Activated gamma-delta T cell treated with anti-CD3 and anti-CD28 coated beads, Interleukin-2, amount 50 U/mL, for 16 hours (primary cell): ENCODE data around the gene HDAC9.

Experiments
- DNase-seq: peaks from one replicate; pipeline ENCODE4 v3.0.0-alpha.2; 2020; ENCODE audit warnings: low read depth

The HDAC9 gene

DNA sequence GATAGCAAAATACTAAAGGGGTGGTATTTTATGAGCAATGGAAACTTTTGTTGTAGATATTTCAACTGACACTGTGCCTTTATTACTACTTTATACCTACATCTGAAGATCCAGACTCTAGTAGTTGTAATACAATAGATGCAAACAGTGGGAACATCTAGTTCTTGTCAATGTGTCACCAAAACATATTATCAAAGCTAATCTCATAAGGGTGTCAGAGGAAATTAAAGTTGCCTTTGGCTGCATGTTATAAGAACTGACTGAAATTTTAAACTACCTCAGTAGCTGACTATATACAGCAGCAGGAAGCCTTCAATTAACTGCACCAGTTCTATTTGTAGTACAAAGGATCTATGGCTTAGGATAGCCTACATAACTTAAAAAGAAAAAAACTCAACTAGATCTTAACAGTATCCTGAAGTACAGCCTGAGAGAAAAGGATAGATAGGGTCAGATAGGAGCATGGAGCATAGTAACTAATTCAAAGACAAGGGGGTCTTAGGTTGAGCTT lies 30.9 kb downstream of the HDAC9 start:
- DNase-seq = no peak

DNA sequence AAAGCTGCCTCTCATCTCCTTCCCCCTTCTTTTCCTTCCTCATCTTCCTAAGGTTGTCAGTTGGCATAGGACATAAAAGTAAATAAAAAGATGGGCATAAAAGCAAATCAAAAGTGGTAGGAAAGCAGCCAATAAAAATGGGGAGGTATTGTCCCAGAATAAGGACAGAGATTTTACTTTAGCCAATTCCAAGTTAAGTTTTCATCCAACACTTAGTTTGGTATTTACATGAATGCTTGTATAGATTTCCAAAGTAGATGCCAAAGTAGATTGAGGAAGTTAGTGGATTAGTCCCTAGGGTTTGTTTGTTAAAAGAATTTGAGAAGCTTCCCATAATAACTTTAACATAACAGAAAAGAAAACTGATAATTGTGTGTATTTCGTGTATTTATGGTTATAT lies 33.7 kb downstream of the HDAC9 start:
- DNase-seq = no peak

DNA sequence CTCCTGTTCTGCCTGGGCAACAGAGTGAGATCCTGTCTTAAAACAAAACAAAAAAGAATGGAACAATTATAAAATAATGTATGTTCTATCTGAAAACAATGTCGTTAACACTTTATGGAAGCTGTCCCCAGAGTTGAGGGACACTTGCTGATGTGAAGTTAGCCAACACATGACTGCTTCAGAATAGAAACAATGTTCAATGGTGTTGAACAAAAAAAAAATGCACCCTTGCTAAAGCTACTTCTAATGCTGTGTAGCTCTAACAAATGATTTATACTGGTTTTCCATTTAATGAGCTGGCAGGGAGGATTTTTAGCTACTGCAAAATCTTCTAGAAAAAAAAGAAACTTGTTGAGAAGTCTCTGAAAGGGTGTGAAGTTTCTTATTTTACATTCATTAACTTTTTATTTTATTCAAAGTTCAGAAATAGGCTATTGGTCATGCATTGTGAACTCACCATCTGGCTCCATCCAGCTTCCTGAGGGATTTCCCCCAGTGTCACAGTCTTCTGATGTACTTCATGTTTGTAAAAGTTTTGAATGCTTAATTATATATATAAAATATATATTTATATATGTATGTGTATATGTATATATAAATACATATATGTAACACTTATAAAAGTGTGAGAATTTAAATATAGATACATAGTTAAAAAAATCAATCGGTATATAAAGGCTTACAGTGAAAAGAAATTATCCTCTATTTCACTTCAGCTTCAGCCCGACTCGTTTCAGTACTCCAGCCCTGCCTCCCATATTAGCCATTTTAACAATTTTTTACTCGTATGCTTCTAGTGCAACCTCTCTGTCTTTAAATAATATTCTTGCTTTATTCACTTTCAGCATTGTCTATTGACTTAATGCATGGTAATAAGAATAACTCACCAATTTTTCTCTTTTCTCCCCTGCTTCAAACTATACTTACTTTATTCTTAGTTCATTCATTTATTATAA lies 35.0 kb downstream of the HDAC9 start:
- DNase-seq = no peak

GRCh38 chr7:18531539-18531938 lies 36.0 kb downstream of the HDAC9 start:
- no peak for DNase-seq

GRCh38 chr7:18532813-18533212 lies 37.3 kb downstream of the HDAC9 start:
- no peak for DNase-seq

GRCh38 chr7:18534481-18534880 lies 38.9 kb downstream of the HDAC9 start:
- no peak for DNase-seq

DNA sequence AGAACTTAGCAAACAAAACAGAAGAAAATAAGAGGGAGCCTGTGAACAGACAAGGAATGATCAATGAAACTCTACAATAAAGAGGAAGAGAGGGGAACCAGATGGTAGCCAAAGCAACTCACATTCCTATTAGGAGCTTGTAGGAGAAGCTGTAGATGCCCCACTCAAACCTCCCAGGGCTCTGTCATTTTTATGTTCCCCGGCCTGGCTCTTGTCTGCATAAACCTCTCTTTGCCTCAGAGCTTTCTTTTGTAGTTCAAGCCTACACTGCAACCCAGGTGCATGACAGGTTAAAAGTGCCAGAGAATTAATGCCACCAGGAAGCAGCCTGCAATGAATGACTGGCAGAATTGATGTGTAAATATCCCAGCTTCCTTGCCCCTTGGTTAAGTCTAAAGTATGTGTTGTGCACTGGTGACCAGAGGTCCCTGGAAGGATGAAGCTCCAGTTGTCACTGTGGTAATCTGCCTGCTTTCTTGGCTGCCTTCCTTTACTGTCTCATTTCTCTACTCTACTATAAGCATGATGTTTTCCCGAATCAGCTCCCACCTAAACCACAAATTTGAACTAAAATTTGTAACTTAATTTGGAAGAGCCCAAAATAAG lies 40.4 kb downstream of the HDAC9 start:
- no peak for DNase-seq

- DNase-seq = no peak
Measured at GRCh38 chr7:18536486-18536885, 40.9 kb downstream of the HDAC9 start.

GRCh38 chr7:18538554-18539250 lies 43.2 kb downstream of the HDAC9 start:
- DNase-seq = no peak

DNA sequence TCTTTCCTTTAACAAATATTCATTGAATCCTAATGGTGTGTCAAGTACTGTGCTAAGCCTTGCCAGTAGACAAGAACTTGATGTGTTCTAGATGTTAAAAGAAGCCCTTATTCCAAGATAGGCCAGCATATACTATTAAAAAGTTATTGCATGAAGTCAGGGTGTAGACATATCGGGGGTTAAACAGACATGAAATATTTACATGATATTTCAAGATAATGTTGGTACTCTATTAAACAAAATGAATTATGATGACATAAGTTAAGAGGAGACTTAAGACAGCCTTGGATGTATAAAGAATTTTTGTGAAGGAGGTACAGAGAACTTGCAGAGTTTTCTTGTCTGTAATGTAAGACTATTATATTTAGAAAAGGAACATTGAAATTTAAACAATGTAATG lies 44.8 kb downstream of the HDAC9 start:
- DNase-seq = no peak

- no peak for DNase-seq
Measured at GRCh38 chr7:18541181-18541870, 45.8 kb downstream of the HDAC9 start.

DNA sequence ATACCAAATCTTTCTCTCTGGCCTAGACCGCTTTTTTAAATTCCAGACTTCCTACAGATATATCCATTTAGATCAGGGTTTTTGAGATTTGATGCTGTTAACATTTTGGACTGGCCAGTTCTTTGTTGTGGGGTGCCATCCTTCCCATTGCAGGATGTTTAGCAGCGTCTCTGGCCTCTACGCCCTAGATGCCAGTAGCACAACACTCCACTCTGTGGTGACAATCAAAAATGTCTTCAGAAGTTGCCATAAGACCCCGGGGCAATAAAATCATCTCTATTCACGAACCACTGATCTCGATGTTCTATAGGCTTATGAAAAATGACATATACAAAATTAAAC lies 46.3 kb downstream of the HDAC9 start:
- no peak for DNase-seq

GRCh38 chr7:18546576-18546975 lies 51.0 kb downstream of the HDAC9 start:
- no peak for DNase-seq

DNA sequence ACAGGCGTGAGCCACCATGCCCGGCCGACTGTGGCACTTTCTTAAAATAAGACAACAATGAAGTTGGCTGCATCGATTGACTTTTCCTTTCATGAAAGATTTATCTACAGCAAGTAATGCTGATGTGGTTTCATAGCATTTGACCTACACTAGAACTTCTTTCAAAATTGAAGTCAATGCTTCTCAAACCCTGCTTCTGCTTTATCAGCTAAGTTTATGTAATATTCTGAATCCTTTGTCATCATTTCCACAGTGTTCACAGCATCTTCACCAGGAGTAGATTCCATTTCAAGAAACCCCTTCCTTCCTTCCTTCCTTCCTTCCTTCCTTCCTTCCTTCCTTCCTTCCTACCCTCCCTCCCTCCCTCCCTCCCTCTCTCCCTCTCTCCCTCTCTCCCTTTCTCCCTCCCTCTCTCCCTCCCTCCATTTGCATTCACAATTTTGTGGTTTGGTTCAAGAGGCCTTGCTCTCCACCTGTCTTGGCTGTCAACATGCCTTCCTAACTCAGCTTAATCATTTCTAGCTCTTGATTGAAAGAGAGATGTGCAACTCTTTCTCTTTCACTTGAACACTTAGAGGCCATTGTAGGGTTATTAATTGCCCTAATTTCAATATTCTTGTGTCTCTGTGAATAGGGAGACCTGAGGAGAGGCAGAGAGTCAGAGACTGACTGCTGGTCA lies 52.1 kb downstream of the HDAC9 start:
- no peak for DNase-seq

DNA sequence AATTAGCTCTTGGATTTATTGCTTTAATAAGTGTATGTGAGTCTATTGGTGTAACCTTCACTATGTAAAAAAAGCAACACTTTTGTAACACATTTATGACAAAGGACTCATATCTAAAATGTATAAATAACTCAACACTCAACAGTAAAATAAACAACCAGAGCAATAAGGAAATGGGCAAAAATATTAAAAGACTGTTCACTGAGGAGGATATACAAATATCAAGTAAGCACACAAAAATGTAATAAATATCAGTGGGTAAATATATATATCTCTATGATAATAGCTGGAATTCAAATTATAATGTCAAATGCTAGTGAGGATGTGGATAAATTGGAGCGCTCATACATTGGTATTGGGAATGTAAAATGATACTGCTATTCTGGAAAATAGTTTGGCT lies 53.0 kb downstream of the HDAC9 start:
- DNase-seq = no peak

DNA sequence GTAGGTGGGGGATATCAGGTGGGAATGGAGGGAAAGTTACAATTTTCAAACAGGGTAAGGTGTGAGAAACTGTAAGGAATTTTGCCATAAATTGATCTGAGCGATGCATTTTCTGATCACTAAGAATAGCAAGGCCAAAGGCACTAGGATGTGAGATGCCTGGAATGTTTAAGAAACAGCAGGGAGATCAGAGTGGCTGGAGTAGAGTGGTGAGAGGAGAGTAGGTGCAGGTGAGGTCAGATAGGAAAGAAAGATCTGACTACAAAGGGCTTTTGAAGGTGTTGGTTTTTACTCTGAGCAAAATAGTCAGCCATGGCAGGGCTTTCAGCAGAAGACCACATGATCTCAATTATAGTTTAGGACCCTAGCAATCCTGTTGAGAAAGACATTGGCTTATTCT lies 55.0 kb downstream of the HDAC9 start:
- no peak for DNase-seq

DNA sequence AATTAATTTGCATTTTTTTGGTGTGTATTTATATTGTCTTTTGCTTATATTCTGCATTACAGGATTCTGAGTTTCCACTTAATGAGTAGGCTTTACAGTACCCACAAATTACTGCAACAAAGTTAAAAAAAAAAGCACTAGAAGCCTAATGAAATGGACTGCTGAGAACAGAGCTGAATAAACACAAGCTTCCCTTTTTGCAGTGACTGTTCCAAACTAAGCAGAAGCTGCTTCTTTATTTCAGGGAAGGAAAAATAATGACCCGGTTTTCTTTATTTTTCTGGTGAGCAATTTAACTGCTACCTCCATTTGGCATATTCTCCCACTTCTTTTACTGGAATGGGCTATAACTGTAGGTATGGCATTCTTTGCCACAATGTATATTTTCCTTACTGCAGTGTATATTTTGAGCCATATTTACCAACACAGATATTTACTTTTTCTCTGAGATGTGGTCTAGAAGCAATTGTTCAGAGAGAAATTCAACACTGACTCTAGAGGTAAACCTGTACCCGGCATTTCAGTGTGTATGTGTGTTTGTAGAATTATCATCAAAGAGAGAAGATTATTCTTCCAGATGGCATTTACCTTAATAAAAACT lies 56.9 kb downstream of the HDAC9 start:
- no peak for DNase-seq

DNA sequence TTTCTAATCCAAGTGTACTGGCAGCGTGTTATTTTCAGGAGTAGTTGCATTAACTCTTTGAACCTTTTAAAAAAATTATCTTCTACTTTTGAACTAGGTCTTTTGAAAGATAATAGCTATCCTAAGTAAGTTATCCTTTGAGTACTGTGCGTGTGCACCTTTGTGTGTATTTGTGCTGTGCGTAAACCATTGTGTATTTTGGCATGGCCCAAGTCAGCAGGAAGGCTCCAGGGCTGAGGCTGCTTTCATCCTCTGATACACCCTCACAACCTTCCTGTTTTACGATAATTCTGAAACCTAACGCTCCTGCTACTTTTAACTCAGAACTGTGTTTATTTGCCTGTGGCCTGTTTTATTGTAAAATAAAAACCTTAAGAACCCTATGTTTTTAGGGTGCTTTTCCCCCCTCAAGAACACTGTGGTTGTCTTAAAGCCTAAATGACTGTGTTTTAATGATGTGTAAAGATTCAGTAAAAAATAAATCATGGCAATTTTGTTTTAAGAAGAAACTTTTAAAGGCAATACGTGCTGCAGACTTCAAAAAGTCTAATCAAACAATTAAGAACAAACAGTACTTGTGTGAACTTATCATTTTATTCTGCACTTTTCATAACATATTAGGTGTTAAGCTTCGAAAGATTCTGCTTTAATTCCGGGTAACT lies 57.5 kb downstream of the HDAC9 start:
- DNase-seq = no peak

DNA sequence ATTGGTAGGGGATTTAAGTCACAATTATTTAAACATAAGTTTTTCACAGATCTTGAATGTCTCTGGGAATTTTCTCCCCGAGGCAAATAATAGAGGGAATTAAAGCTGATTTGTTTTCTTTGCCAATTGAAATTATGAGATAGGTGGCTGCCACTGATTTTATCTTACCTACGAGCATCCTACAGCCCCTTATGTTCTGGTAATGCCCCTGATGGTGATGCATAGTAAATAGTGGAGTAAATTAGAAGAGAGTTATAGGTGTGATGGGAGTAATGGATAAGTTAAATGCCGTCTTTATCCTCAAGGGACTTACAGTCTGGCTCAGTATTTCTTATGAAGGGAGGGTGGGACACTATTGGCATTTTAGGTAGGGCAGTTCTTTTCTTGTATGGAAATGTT lies 58.1 kb downstream of the HDAC9 start:
- no peak for DNase-seq

DNA sequence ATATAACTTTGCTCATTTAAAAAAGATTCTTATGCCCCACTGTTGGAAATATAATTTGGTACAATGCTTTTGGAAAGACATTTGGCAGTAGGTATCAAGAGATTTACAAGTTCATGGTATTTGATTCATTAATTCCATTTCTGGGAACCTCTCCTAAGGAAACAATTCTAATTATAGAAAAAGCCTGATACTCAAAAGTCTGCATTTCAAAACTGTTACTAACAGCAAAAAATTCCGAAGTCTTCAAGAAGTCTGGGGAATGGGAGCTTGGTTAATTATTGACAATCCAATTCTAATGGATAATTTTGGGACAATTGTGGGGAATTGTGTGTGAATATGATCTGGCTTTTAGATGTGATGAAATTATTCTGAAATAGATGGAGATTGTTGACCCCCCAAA lies 59.6 kb downstream of the HDAC9 start:
- DNase-seq = no peak

- DNase-seq = no peak
Measured at GRCh38 chr7:18555968-18556367, 60.4 kb downstream of the HDAC9 start.
